Loucy (cell line): ENCODE results near the gene PTCSC3.

Experiments used
- EZH2phosphoT487 ChIP-seq: fragments of 200-600 bp; IDR thresholded peaks from 2 replicates; pipeline ENCODE4 v1.6.1; 2018; ENCODE audit warnings: antibody characterized with exemption, mild to moderate bottlenecking, moderate library complexity, borderline replicate concordance
- TF ChIP-seq, protein P1 (sequence below): fragments of 200-600 bp; sonication (generic); conservative IDR thresholded peaks from 2 replicates; pipeline ENCODE4 v1.5.1; 2014; ENCODE audit warnings: mild to moderate bottlenecking, antibody characterized with exemption, low read length

DNA sequence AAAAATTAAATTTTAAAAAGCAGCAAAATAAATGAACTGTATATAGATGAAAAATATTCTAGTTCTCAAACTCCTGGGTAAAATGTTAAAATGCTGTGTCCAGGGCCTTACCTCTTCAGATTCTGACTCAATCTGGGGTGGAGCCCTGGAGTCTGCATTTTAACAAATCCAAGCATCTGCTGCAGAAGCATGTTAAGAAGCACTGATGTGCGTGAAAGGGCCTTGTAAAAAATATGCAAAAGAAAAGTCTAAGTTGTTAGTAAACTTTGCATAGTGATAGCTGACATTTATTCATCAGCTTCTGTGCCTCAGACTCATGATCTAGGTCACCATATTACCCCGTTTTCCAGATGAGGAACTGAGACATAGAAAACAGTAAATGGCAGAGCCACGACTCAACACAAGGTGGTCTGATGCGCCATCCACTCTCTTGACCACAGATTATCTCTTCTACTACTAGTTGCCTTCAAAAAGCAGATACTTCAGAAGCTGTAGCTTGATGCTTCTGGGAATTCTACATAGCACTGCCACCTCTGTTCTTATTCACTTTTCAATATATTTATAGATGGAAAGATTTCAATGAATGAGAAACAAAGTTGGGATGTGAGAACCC is 28.0 kb upstream of the PTCSC3 start:
- TF ChIP-seq, protein P1, sequence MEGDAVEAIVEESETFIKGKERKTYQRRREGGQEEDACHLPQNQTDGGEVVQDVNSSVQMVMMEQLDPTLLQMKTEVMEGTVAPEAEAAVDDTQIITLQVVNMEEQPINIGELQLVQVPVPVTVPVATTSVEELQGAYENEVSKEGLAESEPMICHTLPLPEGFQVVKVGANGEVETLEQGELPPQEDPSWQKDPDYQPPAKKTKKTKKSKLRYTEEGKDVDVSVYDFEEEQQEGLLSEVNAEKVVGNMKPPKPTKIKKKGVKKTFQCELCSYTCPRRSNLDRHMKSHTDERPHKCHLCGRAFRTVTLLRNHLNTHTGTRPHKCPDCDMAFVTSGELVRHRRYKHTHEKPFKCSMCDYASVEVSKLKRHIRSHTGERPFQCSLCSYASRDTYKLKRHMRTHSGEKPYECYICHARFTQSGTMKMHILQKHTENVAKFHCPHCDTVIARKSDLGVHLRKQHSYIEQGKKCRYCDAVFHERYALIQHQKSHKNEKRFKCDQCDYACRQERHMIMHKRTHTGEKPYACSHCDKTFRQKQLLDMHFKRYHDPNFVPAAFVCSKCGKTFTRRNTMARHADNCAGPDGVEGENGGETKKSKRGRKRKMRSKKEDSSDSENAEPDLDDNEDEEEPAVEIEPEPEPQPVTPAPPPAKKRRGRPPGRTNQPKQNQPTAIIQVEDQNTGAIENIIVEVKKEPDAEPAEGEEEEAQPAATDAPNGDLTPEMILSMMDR = no peak
- no peak for TF ChIP-seq EZH2phosphoT487
